HG02870 (cell line): ENCODE results near the gene ADH1C.

Source experiments
- ATAC-seq: cut with Tn5 transposase; IDR thresholded peaks from one replicate; pipeline ENCODE4 v1.9.1; 2021; ENCODE audit warnings: mild to moderate bottlenecking, moderate library complexity; ENCODE audit not compliant: unreplicated experiment

ADH1C gene

DNA sequence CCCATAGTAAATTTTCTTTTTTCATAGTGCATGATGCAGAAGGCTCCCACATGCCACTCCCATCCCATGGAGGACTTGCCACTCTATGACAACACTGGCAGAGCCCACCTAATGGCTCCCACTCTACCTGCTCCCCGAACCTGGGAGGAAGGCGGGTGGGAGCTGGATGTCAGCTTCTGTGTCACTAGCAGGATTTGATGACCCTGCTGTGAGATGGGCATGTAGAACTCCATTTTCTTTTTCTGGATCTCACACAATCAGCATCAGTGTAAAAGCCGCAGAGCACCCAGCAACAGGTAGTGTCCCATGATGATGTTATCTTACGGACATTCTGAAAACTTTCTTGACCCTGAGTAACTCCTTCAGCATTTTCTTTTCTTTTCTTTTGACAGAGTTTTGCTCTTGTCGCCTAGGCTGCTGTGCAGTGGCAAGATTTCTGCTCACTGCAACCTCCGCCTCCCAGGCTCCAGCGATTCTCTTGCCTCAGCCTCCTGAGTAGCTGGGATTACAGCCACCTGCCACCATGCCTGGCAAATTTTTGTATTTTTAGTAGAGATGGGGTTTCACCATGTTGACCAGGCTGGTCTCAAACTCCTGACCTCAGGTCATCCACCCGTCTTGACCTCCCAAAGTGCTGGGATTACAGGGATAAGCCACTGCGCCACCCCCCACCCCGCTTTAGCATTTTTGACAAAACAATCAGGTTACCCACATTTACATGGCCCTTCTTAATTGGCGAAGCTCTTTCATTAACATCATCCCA, 46.7 kb downstream of the ADH1C start:
- no peak for ATAC-seq

DNA sequence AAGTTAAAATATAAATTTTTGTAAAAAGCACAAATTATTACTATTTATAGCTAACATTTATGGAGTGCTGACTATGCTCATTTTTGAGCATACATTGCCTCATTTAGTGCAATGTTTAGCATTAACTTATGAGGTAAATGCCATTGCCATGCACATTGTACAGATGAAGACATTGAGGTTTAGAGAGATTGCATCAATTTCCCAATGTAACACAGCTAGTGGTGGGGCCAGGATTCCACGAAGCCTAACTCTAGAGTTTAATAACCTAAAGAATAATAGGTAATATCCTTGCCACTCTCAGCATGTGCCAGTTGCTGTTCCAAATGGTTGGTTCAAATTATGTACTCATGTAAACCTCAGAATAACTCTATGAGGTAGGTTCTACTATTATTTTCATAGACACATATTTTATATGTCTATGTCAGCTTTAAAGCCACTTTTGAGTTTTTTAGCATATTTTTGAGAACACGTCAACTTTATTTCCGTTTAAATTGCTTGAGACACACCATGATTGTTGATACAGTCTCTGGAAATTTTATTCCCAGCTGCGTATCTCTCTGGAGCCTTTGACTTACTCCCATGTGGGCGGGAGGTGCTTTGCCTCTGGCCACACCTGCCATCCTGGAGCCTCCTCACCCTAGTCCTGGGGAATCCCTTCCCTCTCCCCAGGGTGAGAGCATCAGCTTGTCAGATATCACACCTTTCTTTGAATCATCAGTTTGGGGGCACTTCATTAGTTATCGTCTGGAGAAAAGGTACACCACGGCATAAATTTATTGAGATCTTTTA, 51.0 kb downstream of the ADH1C start:
- ATAC-seq, result no peak

DNA sequence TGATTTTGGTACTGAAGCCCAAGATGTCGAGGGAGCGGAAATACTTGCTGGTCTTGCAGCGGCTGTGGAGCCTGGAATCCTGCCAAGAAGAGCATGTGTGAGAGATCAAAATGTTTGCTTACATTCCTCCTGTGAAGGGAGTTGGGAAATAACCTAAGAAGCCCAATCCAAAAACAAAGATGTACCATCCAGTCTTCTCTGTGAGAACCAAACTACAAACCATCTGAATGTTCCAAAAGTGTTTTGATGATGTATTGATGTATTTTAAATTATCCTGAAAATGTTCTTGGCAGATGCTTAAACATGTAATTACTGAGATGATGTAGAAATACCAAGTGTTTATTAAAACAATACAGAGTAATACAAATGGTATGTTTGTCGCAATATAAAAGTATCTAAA, 51.6 kb downstream of the ADH1C start:
- ATAC-seq, result no peak

DNA sequence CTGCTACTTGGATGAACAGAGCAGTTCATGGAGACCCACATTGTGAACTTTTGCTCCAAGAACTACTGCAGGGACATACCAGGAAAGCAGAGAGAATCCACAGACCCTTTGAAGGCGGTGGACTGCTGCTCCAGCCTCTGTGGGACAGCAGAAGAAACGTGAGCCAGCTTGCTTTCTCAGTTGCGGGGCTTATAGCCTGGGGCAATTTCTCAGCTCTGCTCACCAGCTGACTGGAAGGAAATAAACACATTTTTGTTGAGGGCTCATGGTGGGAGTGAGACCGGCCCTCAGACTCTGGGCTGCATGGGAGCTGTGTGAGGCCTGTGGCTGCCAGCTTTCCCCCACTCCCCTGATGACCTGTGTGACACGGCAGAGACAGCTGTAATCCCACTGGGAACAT, 59.2 kb downstream of the ADH1C start:
- ATAC-seq, result no peak

DNA sequence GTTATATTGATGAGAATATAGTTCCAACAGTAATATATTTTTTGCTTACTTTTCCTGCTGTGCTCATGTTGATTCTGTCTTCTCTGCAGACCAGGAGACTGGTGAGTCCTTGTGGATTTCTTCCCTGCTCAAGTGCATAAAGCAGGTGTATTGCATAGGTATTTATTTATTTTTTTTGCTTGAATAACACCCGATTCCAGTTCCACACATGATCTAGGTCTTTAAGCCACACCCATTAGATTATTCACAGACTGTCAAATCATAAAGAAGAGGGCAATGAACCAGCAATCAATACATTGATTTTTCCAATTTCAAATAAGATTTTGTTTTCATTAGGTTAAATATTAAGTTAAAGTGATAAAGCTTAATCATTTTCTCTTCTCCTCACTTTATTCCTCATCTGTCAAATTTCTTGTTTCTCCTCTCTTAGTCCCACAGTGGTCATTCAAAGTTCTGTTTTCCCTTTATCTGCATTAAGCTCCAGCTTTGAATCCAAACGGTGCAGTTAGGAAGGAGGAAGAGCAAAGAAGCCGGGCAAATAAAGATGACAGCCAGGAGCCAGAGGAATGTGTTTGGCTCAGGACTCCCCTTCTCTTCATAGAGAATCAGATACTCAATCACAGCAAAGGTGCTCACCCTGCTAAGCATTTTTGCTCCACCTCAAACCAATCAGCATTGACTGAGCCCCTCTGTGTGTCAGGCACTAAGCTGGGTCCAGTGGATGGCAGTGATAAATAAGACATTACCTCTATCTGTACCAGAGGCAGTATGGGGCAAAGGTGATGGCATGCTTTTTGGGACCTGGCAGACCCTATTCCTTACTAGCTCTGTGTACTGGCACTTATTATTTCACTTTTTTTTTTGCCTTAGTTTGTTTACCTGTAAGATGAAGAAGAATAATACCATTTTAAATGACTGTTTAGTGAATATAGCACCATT, 61.4 kb downstream of the ADH1C start, which contains the start of gene ADH1A:
Gene ADH1A, minus strand, starts transcription at position 138 of the 939 bp plus-strand sequence. Its CDS starts 71 bp downstream, at position 67.
- no peak for ATAC-seq
